Measurements from ENCODE around the gene PRRC2A.
A peak's percentile ranks its signal among the peaks of the same experiment; 100 is the strongest.

The PRRC2A gene

GRCh38 chr6:31664790-31665500 is 44.4 kb downstream of the PRRC2A start, which contains the start of gene GPANK1:
Gene GPANK1 (minus strand): TSS chr6:31664997. CDS start chr6:31664478, 519 bp downstream.
- peak; percentile 71 to 86 for DNase-seq (ENCODE audit: extremely low read depth in 1 of 2, low read depth in 1 of 2)

GRCh38 chr6:31665501-31666336 is 45.2 kb downstream of the PRRC2A start, which contains the start of gene CSNK2B:
Gene CSNK2B (plus strand): TSS chr6:31666080. CDS start chr6:31666832, 752 bp downstream.
- DNase-seq (ENCODE audit: extremely low read depth in 1 of 2, low read depth in 1 of 2): peak; percentile 97 to 98

GRCh38 chr6:31666337-31666965 is 45.9 kb downstream of the PRRC2A start:
- DNase-seq (ENCODE audit: extremely low read depth in 1 of 2, low read depth in 1 of 2): no peak

- no peak for DNase-seq (ENCODE audit: extremely low read depth in 1 of 2, low read depth in 1 of 2)
Measured at GRCh38 chr6:31669676-31670075, 49.2 kb downstream of the PRRC2A start, which contains the start of gene LY6G5B. Gene LY6G5B (plus strand): TSS chr6:31669976. CDS start chr6:31670951, 975 bp downstream.

- no peak for DNase-seq (ENCODE audit: extremely low read depth in 1 of 2, low read depth in 1 of 2)
Measured at GRCh38 chr6:31676322-31676903, 55.9 kb downstream of the PRRC2A start.

- DNase-seq (ENCODE audit: extremely low read depth in 1 of 2, low read depth in 1 of 2): no peak
Measured at GRCh38 chr6:31676904-31677303, 56.4 kb downstream of the PRRC2A start.

GRCh38 chr6:31677955-31678354 is 57.4 kb downstream of the PRRC2A start:
- DNase-seq (ENCODE audit: extremely low read depth in 1 of 2, low read depth in 1 of 2): no peak

GRCh38 chr6:31680226-31681134 is 60.0 kb downstream of the PRRC2A start, which contains the start of gene LY6G5C:
Gene LY6G5C (minus strand): TSS chr6:31681067. CDS start chr6:31680373, 694 bp downstream.
- peak in 1 of 2 donors; percentile 35 for DNase-seq (ENCODE audit: extremely low read depth in 1 of 2, low read depth in 1 of 2)

GRCh38 chr6:31681135-31681671 is 60.7 kb downstream of the PRRC2A start:
- DNase-seq (ENCODE audit: extremely low read depth in 1 of 2, low read depth in 1 of 2): peak in 1 of 2 donors; percentile 29

GRCh38 chr6:31683591-31683990 is 63.1 kb downstream of the PRRC2A start:
- DNase-seq (ENCODE audit: extremely low read depth in 1 of 2, low read depth in 1 of 2): no peak

- DNase-seq (ENCODE audit: extremely low read depth in 1 of 2, low read depth in 1 of 2): no peak
Measured at GRCh38 chr6:31686483-31686882, 66.0 kb downstream of the PRRC2A start.

- DNase-seq (ENCODE audit: extremely low read depth in 1 of 2, low read depth in 1 of 2): no peak
Measured at GRCh38 chr6:31687321-31687720, 66.8 kb downstream of the PRRC2A start.

Data from stimulated activated CD8-positive, alpha-beta memory T cell treated with anti-CD3 and anti-CD28 coated beads, Interleukin-7, amount 100 ng/mL, for 48 hours (primary cell).